NCI-H2029 (cell line): ENCODE results near the gene SMIM45.

Source experiments
- DNase-seq: peaks from one replicate; lab custom pipeline; 2025; lab: John Stamatoyannopoulos, UW

SMIM45 gene

GRCh38 chr22:42001706-42002105, 49.8 kb downstream of the SMIM45 start:
- no peak for DNase-seq

- DNase-seq, result no peak
These were observed 56.0 kb downstream of the SMIM45 start for GRCh38 chr22:42007922-42008321.
